Cortex of kidney (tissue), 1 donor: ENCODE measurements around the gene GPR18.

Source experiments
- DNase-seq: peaks from one replicate; lab custom pipeline; 2025; lab: John Stamatoyannopoulos, UW

The GPR18 gene

GRCh38 chr13:99208185-99208584 is 50.0 kb downstream of the GPR18 start:
- no peak for DNase-seq

- DNase-seq, result no peak
Measured at GRCh38 chr13:99207511-99207910, 50.7 kb downstream of the GPR18 start.

DNA sequence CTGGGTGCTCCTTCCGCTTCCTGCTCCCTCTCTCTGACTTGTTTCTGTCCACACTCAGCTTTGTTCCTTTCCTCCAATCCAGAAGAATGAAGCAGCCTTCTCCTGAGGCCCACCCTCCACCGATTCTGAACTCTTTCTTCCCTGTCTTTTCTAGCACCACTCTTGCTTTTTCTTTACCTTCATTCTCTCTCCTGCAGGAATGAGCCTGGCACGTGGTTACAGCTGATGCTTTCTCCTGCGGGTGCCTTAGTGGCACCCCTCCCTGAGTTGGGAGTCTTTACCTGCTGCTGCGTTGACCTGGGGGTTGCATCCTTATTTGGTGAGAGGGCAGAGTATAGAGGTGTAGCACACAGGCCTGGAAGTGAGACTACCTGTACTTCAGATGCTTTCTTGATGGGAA is 51.3 kb downstream of the GPR18 start:
- no peak for DNase-seq

- DNase-seq, result no peak
Measured at GRCh38 chr13:99206226-99206625, 52.0 kb downstream of the GPR18 start.

DNA sequence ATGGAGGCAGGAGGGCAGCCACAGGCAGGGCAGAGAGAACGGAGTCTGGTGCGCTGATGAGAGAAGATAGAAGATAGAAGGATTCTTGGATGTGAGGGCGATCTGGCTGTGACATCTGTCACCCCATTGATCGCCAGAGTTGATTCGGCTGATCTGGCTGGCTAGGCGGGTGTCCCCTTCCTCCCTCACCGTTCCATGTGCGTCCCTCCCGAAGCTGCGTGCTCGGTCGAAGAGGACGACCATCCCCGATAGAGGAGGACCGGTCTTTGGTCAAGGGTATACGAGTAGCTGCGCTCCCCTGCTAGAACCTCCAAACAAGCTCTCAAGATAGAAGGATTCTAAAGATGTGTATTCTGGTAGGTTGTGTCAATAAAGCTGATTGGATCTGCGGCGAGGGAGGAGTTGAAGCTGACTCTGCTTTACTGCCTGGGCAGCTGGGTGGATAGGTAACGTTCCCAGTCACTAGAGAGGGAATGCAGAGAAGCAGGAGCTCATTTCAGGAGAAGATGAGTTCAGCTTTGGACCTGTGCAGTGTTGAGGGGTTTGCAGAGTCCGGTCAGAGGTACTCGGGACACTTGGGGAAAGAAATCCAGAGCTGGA is 52.5 kb downstream of the GPR18 start:
- no peak for DNase-seq
